GM12873 (cell line): ENCODE results near the gene CFAP20.

Experiments used
- CTCF ChIP-seq: IDR thresholded peaks from 2 replicates; pipeline ENCODE4 v1.5.1; 2012; ENCODE audit warnings: low read depth, mild to moderate bottlenecking, moderate library complexity, low read length, control low read depth; ENCODE audit not compliant: insufficient read depth; ENCODE audit errors: missing control alignments

Gene CFAP20

DNA sequence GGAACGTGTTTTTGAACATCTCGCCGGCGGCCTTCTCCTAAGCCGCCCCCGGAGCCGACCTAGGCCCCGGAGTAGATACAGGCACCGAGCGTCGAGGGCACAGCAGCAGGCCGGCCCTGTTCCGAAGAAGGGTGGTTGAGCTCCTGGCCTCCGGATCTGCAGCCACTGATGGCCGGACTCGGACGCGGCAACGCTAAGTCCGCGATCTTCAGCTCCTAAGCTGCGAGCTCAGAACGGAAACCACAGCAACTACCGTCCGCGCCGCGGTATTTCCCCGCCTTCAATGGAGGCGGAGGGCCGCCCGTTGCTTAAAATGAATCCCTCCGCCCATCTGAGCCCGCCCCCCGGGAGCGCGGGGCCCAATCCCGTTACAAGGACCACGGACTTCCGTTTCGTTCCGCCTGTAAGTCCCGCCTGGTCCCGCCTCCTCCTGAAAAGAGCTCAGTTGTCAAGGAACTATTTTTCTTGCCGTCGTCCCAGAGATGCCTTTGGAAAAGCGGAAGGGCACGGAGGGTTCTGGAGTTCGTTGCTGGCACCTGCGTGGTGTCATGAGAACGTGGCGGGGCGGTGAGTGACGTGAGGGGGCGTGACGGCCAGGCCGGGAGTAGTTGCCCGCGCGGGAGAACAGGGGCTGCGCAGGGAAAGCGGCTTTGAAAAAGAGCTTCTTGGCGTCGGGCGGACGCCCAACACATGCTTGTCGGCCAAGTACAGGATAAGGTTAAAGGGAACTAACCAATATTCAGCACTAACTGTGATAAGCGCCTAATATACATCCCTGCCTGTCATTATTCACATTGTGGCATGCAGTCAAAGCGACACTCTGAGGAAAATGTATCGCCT is at the start of gene CFAP20:
Gene CFAP20, minus strand, starts transcription at position 285 of the 840 bp plus-strand sequence. Its CDS starts 266 bp downstream, at position 19.
- TF ChIP-seq CTCF, result no peak

DNA sequence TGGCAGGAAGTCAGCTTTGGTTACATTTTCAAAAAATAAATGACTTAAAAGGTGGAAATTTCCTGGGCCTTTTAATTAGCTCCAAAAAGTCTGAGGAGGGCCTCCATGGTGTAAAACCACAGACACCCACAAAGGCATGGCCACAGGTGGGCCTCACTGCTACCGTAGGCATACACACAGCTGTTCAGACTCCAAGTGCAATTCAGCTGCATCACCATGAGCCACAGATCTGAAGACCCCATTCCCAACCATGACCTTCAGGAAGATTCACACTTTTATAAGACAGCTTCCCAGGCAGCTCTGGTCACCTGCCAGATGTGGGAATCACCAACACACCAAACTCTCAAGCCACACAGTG is 48.2 kb upstream of the CFAP20 start:
- no peak for TF ChIP-seq CTCF

GRCh38 chr16:58176608-58177352 is 47.6 kb upstream of the CFAP20 start:
- TF ChIP-seq CTCF, result no peak

DNA sequence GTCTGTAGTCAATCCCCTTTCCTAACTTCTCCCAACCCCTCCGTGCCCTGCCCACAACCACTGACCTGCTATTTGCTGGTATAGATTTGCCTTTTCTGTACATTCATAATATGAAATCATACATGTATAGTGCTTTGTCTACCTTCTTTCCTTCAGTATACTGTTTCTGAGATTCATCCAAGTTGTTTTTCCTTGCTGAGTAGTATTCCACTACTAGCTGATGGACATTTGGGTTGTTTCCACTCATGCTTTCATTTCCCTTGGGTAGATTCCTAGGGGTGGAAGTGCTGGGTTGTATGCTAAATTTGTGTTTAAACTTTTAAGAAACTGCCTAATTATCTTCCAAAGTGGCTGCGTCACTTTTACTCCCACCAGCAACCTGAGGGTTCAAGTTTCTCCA is 41.0 kb upstream of the CFAP20 start:
- TF ChIP-seq CTCF, result no peak

DNA sequence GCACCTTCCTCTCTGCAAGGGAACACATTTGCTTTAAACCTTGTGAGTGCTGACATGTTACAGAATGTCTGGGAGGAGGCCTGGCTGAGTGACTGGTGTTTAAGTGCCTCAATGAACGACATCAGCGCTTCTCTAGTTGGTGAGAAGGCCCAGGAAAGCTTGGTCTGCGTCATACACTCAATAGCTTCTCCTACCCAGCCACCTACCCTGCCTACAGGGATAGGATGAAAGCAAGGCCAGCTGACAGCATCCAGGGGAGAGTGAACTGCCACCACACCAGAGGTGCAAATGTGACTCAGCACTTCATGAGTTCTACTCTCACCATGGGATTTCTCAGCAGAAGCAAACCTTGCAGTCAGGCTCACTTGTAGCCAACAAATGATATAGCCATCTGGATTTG is 31.7 kb upstream of the CFAP20 start:
- no peak for TF ChIP-seq CTCF

GRCh38 chr16:58158725-58159124 is 29.5 kb upstream of the CFAP20 start:
- TF ChIP-seq CTCF, result no peak

DNA sequence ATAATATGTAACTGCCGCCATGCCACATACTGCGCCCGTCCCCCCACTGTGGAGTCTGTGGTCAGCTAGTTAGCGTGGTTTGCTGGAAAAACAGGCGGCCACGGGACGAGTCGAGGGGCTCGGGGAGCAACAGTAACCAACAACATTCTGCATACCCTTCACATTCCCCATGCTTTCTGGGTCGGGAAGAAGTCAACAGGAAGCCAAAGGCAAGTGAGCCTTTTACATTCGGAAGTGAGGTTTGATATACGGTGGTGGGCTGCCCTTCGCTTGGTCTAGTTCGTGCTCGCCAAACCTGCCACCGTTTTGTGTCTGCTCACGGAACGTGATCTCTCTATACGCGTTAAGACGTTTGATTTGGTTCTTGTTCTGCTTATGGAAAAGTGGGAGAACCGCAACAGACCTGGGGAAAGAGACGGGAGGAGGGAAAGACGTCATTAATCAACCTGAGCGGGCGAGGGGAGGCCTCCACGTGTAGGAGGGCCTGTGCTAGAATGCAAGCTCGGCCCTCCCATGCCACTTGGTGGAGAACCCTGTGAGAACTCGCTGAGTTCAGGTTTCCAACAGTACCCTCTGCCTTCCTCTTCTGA is 28.9 kb upstream of the CFAP20 start:
- TF ChIP-seq CTCF, result no peak
